H9 (cell line): Measurements from ENCODE around the gene C19orf85. TPM values are rescaled to one million over a fixed set of nuclear protein-coding genes. Genes with fewer than 3 reads are reported as not detected.
A peak's percentile ranks its signal among the peaks of the same experiment; 100 is the strongest.

ENCODE experiments used
- DNase-seq: peaks from one replicate; pipeline ENCODE4 v3.0.0-alpha.2; 2017
- H2AFZ ChIP-seq: one replicate; pipeline ENCODE4 v1.6.1; 2013; ENCODE audit warnings: mild to moderate bottlenecking, low read length, control low read depth, moderate library complexity
- H2AK5ac ChIP-seq: 2 replicates; pipeline ENCODE4 v1.6.1; 2013; ENCODE audit warnings: low read length, control low read depth, mixed read lengths; ENCODE audit not compliant: insufficient read length
- H2BK120ac ChIP-seq: one replicate; pipeline ENCODE4 v1.6.1; 2013; ENCODE audit warnings: low read depth, mild to moderate bottlenecking, low read length, control low read depth, inconsistent platforms; ENCODE audit not compliant: poor library complexity, severe bottlenecking
- H2BK12ac ChIP-seq: 2 replicates; pipeline ENCODE4 v1.6.1; 2013; ENCODE audit warnings: low read length, control low read depth, mixed read lengths, low read depth; ENCODE audit not compliant: insufficient read length
- H2BK15ac ChIP-seq: 2 replicates; pipeline ENCODE4 v1.6.1; 2013; ENCODE audit warnings: low read depth, low read length, control low read depth
- H2BK20ac ChIP-seq: one replicate; pipeline ENCODE4 v1.6.1; 2013; ENCODE audit warnings: low read depth, mild to moderate bottlenecking, low read length, control low read depth, inconsistent platforms; ENCODE audit not compliant: poor library complexity, severe bottlenecking
- H2BK5ac ChIP-seq: 2 replicates; pipeline ENCODE4 v1.6.1; 2013; ENCODE audit warnings: low read length, control low read depth, mixed read lengths; ENCODE audit not compliant: insufficient read length
- H3K14ac ChIP-seq: 2 replicates; pipeline ENCODE4 v1.6.1; 2013; ENCODE audit warnings: low read length, control low read depth; ENCODE audit not compliant: insufficient read depth
- H3K18ac ChIP-seq: 2 replicates; pipeline ENCODE4 v1.6.1; 2013; ENCODE audit warnings: low read depth, mild to moderate bottlenecking, mixed read lengths, low read length, control low read depth; ENCODE audit not compliant: insufficient read length
- H3K23ac ChIP-seq: 2 replicates; pipeline ENCODE4 v1.6.1; 2013; ENCODE audit warnings: low read length, control low read depth, mixed read lengths, low read depth; ENCODE audit not compliant: insufficient read length
- H3K23me2 ChIP-seq: 2 replicates; pipeline ENCODE4 v1.6.1; 2013; ENCODE audit warnings: low read depth, mild to moderate bottlenecking, mixed read lengths, low read length, control low read depth; ENCODE audit not compliant: insufficient read length, poor library complexity, severe bottlenecking
- H3K27ac ChIP-seq: 2 replicates; pipeline ENCODE4 v1.5.1; 2013; ENCODE audit warnings: low read length, control low read depth, mixed read lengths, low read depth; ENCODE audit not compliant: insufficient read length
- H3K27me3 ChIP-seq: 2 replicates; pipeline ENCODE4 v1.6.1; 2013; ENCODE audit warnings: low read length, control low read depth, inconsistent platforms; ENCODE audit not compliant: insufficient read depth
- H3K4ac ChIP-seq: 2 replicates; pipeline ENCODE4 v1.6.1; 2013; ENCODE audit warnings: low read depth, mild to moderate bottlenecking, control low read depth, inconsistent platforms, low read length, moderate library complexity
- H3K4me1 ChIP-seq: 2 replicates; pipeline ENCODE4 v1.6.1; 2013; ENCODE audit warnings: low read length, control low read depth, inconsistent platforms; ENCODE audit not compliant: insufficient read depth
- H3K4me2 ChIP-seq: 2 replicates; pipeline ENCODE4 v1.6.1; 2013; ENCODE audit warnings: low read length, control low read depth, mixed read lengths; ENCODE audit not compliant: insufficient read length, insufficient read depth
- H3K56ac ChIP-seq: 2 replicates; pipeline ENCODE4 v1.6.1; 2013; ENCODE audit warnings: low read depth, mild to moderate bottlenecking, mixed read lengths, low read length, control low read depth; ENCODE audit not compliant: insufficient read length
- H3K79me1 ChIP-seq: 2 replicates; pipeline ENCODE4 v1.6.1; 2013; ENCODE audit warnings: low read depth, mild to moderate bottlenecking, moderate library complexity, low read length, control low read depth, inconsistent platforms; ENCODE audit not compliant: insufficient read depth, poor library complexity, severe bottlenecking
- H3K79me2 ChIP-seq: 2 replicates; pipeline ENCODE4 v1.6.1; 2013; ENCODE audit warnings: low read length, control low read depth, inconsistent platforms; ENCODE audit not compliant: insufficient read depth
- H3K9ac ChIP-seq: 2 replicates; pipeline ENCODE4 v1.6.1; 2013; ENCODE audit warnings: low read length, control low read depth, mixed read lengths; ENCODE audit not compliant: insufficient read length; ENCODE audit errors: extremely low read depth
- H3K9me3 ChIP-seq: one replicate; pipeline ENCODE4 v1.6.1; 2013; ENCODE audit warnings: low read depth, low read length, inconsistent platforms; ENCODE audit not compliant: control insufficient read depth
- H3T11ph ChIP-seq: one replicate; pipeline ENCODE4 v1.6.1; 2013; ENCODE audit warnings: mild to moderate bottlenecking, low read length, control low read depth, inconsistent platforms
- H4K20me1 ChIP-seq: one replicate; pipeline ENCODE4 v1.6.1; 2013; ENCODE audit not compliant: control insufficient read depth, insufficient read length, insufficient read depth
- H4K5ac ChIP-seq: 2 replicates; pipeline ENCODE4 v1.6.1; 2013; ENCODE audit warnings: low read depth, mild to moderate bottlenecking, mixed read lengths, low read length, control low read depth; ENCODE audit not compliant: insufficient read length
- H4K8ac ChIP-seq: replicated peaks from 2 replicates; pipeline ENCODE4 v1.6.1; 2013; ENCODE audit warnings: low read length, control low read depth, mixed read lengths, low read depth; ENCODE audit not compliant: insufficient read length
- H4K91ac ChIP-seq: 2 replicates; pipeline ENCODE4 v1.6.1; 2013; ENCODE audit warnings: low read depth, mild to moderate bottlenecking, moderate library complexity, mixed read lengths, low read length, control low read depth; ENCODE audit not compliant: insufficient read length
- H3K27ac Mint-ChIP-seq, 3 experiments: 2 replicates in 2 of 3; 3 replicates in 1 of 3; pipeline ENCODE4 v1.8.0; 2020 to 2021; ENCODE audit warnings: mixed read lengths in 3 of 3, mild to moderate bottlenecking in 1 of 3, moderate library complexity in 1 of 3
- H3K27me3 Mint-ChIP-seq: 2 replicates; pipeline ENCODE4 v1.8.0; 2021; ENCODE audit warnings: low read depth, mild to moderate bottlenecking, moderate library complexity, mixed read lengths
- H3K36me3 Mint-ChIP-seq, 3 experiments: 2 replicates in 2 of 3; 3 replicates in 1 of 3; pipeline ENCODE4 v1.8.0; 2020 to 2021; ENCODE audit warnings: low read depth in 3 of 3, mixed read lengths in 3 of 3; ENCODE audit not compliant: insufficient read depth in 1 of 3
- H3K4me1 Mint-ChIP-seq, 2 experiments: 2 replicates each; pipeline ENCODE4 v1.8.0; 2020; ENCODE audit warnings: mixed read lengths in 2 of 2
- H3K4me3 Mint-ChIP-seq, 2 experiments: 2 replicates in 1 of 2; 3 replicates in 1 of 2; pipeline ENCODE4 v1.8.0; 2020 to 2021; ENCODE audit warnings: mild to moderate bottlenecking in 2 of 2, mixed read lengths in 2 of 2, moderate library complexity in 1 of 2
- H3K9me3 Mint-ChIP-seq, 2 experiments: 2 replicates in 1 of 2; 3 replicates in 1 of 2; pipeline ENCODE4 v1.8.0; 2020; ENCODE audit warnings: mild to moderate bottlenecking in 2 of 2, mixed read lengths in 2 of 2, moderate library complexity in 1 of 2
- CTCF ChIP-seq: fragments of 200-600 bp; sonication (generic); conservative IDR thresholded peaks from 3 replicates; pipeline ENCODE4 v1.8.0; 2021; ENCODE audit warnings: antibody characterized with exemption, mild to moderate bottlenecking
- WGBS: extraction: QIAGEN DNeasy Blood & Tissue Kit; methylation state at CpG from one replicate; pipeline ENCODE4 v1.1.7; 2013; ENCODE audit warnings: missing lambda C conversion rate, low lambda C conversion rate, mixed read lengths; ENCODE audit not compliant: insufficient read length; ENCODE audit errors: extremely low coverage; 5-methylcytosine and 5-hydroxymethylcytosine counted together
- total RNA-seq: library from RNA; stranded (reverse); gene quantifications from 2 replicates; pipeline ENCODE4 v1.2.1, GENCODE V29; 2021

Gene C19orf85
- total RNA-seq, 1 experiment from 2014 or later, result 1.2 TPM

GRCh38 chr19:55441692-55442321 is 22.7 kb downstream of the C19orf85 start:
- H4K8ac ChIP-seq, result no peak overlapping the region
- H3T11ph ChIP-seq, result no peak overlapping the region
- H3K79me1 ChIP-seq, result no peaks in the 10 kb centered on the region
- no peak overlapping the region for H3K9ac ChIP-seq
- no peak overlapping the region for H3K56ac ChIP-seq
- no peak overlapping the region for H3K23ac ChIP-seq
- H3K4me3 Mint-ChIP-seq, result peak overlapping the region; percentile 38 to 75
- peaks cover 52% of the 10 kb centered on the region for H3K27me3 Mint-ChIP-seq
- H4K20me1 ChIP-seq, result no peaks in the 10 kb centered on the region
- H3K4me1 ChIP-seq, result 0 out of 2 replicates have a peak, but pooled peaks cover 2% of the 10 kb centered on the region
- H3K27ac ChIP-seq, result no peak overlapping the region
- H3K4me1 Mint-ChIP-seq, result peaks cover 13 to 31% of the 10 kb centered on the region in 2 experiments
- no peak overlapping the region for H2AFZ ChIP-seq
- H2BK12ac ChIP-seq, result no peak overlapping the region
- no peak overlapping the region for H2BK120ac ChIP-seq
- H2BK5ac ChIP-seq, result no peak overlapping the region
- H3K36me3 Mint-ChIP-seq, result no peaks in the 10 kb centered on the region; a peak in 1 of 7 replicates
- H2BK20ac ChIP-seq, result no peak overlapping the region
- no peak for TF ChIP-seq CTCF
- no peaks in the 10 kb centered on the region for H3K79me2 ChIP-seq
- H3K9me3 ChIP-seq, result no peaks in the 10 kb centered on the region
- H2AK5ac ChIP-seq, result no peak overlapping the region
- H3K4me2 ChIP-seq, result peak overlapping the region; percentile 69
- no peak overlapping the region for H3K27ac Mint-ChIP-seq
- peaks cover 0 to 5% of the 10 kb centered on the region in 2 experiments; a peak in 3 of 5 replicates for H3K9me3 Mint-ChIP-seq
- no CpG with 5 or more reads among the region's 39 CpGs for WGBS
- no peak overlapping the region for H2BK15ac ChIP-seq
- no peak overlapping the region for H4K91ac ChIP-seq
- H3K4ac ChIP-seq, result no peak overlapping the region
- DNase-seq, result peak; percentile 89
- peaks cover 34% of the 10 kb centered on the region for H3K27me3 ChIP-seq
- no peak overlapping the region for H3K14ac ChIP-seq
- H3K18ac ChIP-seq, result no peak overlapping the region
- no peak overlapping the region for H4K5ac ChIP-seq
- peaks cover 21% of the 10 kb centered on the region for H3K23me2 ChIP-seq
